Mammary epithelial cell (primary cell): ENCODE measurements around the gene CMKLR1.

Experiments
- EZH2 ChIP-seq: IDR thresholded peaks from 2 replicates; pipeline ENCODE4 v1.6.1; 2012; ENCODE audit warnings: low read length, inconsistent platforms, borderline replicate concordance
- TF ChIP-seq, protein P1 (sequence below), 2 donors: IDR thresholded peaks in 1 of 2; conservative IDR thresholded peaks in 1 of 2; 2 replicates each; pipeline ENCODE4 v1.5.1; 2011 to 2012; ENCODE audit warnings: inconsistent platforms in 2 of 2, low read length in 2 of 2, mild to moderate bottlenecking in 2 of 2, control low read depth in 1 of 2, low read depth in 1 of 2; ENCODE audit not compliant: insufficient read depth in 1 of 2; ENCODE audit errors: extremely low read depth in 1 of 2

DNA sequence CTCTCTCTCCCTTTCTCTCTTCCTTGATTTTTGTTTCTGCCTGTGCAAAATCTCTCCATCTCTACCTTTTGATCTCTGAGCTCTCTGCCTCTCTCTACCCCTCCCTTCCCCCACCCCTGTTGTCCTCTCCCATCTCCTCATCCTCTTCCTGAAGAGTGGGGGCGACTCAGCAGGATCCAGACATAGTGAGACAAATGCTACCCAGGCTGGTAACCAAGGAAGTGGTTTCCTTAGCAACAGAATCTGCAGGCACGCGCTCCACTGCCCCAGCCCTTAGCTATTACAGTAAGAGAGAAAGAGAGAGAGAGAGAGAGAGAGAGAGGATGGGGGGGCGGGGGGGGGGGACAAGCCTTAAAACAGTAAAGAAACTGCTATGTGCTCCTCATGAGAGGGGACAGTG, 85.6 kb downstream of the CMKLR1 start:
- TF ChIP-seq, protein P1, sequence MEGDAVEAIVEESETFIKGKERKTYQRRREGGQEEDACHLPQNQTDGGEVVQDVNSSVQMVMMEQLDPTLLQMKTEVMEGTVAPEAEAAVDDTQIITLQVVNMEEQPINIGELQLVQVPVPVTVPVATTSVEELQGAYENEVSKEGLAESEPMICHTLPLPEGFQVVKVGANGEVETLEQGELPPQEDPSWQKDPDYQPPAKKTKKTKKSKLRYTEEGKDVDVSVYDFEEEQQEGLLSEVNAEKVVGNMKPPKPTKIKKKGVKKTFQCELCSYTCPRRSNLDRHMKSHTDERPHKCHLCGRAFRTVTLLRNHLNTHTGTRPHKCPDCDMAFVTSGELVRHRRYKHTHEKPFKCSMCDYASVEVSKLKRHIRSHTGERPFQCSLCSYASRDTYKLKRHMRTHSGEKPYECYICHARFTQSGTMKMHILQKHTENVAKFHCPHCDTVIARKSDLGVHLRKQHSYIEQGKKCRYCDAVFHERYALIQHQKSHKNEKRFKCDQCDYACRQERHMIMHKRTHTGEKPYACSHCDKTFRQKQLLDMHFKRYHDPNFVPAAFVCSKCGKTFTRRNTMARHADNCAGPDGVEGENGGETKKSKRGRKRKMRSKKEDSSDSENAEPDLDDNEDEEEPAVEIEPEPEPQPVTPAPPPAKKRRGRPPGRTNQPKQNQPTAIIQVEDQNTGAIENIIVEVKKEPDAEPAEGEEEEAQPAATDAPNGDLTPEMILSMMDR (conservative IDR thresholded peaks at IDR 0.05 in 1 of 2, IDR thresholded peaks at IDR 0.05 in 1 of 2; ENCODE audit: extremely low read depth in 1 of 2, insufficient read depth in 1 of 2, low read depth in 1 of 2, low read length in 2 of 2) = no peak
- no peak for TF ChIP-seq EZH2
